ENCODE results near the gene PSMD6.

The PSMD6 gene

DNA sequence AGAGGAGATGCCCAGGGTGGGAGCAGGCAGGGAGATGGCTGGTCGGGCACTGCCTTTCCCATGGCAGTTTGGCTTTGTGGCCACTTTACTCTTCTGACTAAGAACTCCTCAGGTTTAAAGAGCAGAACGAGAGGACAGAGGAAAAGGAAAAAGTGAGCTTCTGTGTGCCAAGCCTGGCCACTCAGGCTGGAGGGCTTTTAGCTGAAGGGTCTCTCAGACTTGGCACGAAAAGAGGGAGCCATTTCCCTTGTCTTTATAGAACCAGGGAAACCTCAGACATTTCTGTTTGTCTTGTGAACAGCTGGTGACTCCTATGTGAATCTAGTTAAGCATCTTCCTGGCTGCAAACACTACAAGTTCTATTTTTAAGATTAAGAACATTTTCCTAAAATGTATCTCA, 23.3 kb upstream of the PSMD6 start:
- DNase-seq (ENCODE audit: low spot score) = no peak

- DNase-seq (ENCODE audit: low spot score) = no peak
These were observed 19.7 kb upstream of the PSMD6 start for GRCh38 chr3:64042952-64043351.

GRCh38 chr3:64039981-64040733, 16.9 kb upstream of the PSMD6 start:
- DNase-seq (ENCODE audit: low spot score) = no peak

GRCh38 chr3:64039332-64039731, 16.0 kb upstream of the PSMD6 start:
- DNase-seq (ENCODE audit: low spot score) = no peak

- DNase-seq (ENCODE audit: low spot score) = no peak
These were observed 15.0 kb upstream of the PSMD6 start for GRCh38 chr3:64038253-64038767.

DNA sequence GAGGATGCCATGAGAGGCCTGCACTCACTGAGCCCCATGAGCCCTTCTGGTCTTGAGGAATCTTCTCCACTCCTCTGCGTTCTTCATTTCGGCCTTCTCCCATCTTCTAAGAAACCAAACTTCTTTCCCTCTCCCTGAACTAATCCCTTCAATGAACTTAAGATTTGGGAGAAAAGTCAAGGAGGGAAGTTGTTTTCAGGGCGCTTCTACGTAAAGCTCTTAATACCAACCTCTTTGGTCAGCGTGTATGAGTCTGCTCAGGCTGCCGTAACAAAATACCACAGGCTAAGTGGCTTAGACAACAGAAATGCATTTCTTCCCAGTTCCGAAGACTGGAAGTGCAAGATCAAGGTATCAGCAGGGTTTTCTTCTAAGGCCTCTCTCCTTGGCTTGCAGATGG, 13.8 kb upstream of the PSMD6 start:
- no peak for DNase-seq (ENCODE audit: low spot score)

DNA sequence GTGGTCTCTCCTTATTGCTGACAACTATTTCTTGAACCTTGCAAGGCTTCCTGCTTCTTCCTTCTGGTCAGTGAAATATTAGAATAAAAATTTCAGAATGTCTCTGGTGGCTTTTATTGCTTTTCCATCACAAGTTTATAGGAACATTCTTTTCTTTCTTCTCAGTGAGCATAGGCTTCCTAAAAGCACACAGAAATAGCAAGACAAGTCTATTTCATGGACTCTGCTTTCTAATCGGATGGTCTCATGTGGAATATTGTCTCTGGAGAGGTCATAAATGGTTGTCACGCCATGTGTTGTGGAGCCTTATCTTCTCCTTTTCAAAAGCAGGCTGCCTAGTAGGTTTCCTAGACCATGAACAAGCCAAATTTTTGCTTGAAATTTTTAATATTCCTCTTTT, 9.8 kb upstream of the PSMD6 start:
- no peak for DNase-seq (ENCODE audit: low spot score)

DNA sequence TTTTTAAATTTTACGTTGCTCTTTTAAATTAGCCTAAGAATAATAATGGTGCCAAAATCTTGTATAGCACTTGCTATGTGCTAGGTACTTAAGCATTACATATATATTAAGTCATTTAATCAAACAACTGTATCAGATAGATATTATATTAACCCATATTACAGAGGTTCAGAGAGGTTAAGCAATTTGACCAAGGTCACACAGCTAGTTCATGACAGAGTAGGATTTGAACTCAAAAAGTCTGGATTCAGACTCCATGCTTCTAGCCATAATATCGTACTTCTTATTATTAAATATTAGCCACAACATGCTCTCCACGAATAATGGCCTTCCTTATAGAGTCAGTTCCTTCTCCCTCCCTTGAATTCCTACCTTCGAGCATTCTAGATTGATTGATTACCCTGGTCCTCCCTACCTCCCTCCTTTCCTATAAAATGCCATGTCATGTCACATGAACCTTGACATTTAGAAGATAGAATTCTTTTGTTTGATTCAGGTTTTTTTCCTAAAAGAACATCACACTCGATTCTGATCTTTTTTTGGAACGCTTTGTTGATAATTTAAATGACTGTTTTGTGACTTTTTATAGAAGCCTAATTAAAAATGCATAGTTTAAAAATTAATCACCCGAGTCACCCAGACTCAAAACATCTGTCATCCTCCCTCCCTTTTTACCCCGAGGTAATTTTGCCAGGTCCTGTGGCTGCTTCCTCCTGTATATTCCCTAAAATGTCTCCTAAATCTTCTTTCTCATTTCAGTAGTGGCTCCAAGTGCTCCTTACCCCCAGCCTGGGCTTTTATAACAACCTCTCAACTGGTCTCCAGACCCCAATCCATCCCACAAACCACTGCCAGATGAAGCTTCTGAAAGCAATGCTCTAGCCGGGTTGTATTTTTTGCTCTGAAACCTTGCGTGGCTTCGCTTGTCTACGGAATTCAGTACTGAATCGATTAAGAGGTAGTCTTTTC, 8.5 kb upstream of the PSMD6 start:
- DNase-seq (ENCODE audit: low spot score) = no peak

GRCh38 chr3:64030741-64031140, 7.4 kb upstream of the PSMD6 start:
- peak; percentile 78 for DNase-seq (ENCODE audit: low spot score)

GRCh38 chr3:64029287-64029686, 6.0 kb upstream of the PSMD6 start:
- no peak for DNase-seq (ENCODE audit: low spot score)

DNA sequence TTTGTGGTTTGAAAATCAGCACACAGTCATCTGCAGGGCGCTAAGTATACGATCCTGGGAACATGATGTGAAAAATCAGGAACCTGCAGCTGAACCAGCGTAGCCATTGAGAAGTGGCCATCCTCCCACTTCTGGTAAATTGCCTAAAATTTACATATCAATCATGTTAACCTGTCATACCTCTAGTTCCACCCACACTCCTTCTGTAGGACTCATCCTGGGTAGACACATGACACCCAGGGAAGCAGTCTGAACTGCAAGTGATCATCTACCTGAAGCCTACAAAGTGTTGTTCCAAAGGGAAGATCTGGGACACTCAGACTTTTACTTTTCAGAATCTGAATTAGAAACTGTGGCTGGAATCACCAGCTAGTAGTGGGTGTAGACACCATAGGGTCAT, 5.5 kb upstream of the PSMD6 start:
- DNase-seq (ENCODE audit: low spot score) = no peak

DNA sequence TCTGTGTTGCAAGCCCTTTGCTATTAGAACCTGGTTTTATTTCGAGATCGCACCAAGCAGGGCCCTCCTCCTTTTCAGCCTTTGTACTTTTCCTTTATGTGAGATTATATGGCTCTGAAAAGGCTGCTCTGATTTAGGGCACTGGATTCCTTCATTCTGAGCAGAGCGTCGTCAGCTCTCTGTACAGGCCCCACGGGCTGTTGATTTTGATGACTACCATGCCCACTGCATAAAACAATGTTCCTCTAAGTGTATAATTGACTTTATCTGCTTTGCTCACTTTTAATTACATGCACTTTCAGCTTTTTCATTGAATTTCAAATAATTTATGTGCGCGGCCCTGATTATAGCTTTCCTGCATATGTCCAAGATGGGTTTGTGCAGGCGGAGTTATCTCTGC, 4.4 kb upstream of the PSMD6 start:
- DNase-seq (ENCODE audit: low spot score) = no peak

DNA sequence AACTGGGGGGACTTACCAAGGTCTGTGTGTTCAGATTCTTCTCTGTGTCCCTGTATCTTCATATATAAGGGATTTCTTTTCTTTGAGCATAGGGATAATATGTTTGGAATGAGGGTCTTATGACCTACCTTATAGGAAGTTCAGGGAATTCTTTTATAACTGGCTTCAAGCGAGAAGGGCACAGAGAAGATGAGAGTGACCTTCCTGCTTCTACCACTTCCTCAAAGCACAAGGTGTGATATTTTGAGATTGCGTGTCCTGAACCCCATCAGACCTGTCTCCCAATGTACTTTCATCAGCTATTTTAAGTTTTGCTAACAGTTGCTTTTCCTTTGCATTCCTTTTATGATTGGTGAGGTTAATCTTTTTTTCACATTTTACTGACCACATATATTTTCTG, 3.1 kb upstream of the PSMD6 start:
- no peak for DNase-seq (ENCODE audit: low spot score)

DNA sequence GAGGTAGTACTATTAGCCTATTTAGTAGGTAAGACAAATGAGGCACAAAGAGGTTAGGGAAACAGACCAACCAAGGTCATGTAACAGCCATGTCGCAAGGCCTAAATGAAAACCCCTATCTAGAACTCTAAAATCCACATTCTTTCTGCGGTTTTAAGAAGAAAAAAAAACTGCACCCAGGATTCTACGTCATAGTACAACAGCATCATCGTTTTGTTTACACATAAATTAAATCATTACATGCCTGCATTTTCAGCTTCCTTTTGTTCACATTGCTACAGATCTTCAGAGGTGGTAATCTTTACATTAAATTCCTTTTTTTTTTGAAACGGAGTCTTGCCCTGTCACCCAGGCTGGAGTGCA, 548 bp upstream of the PSMD6 start:
- no peak for DNase-seq (ENCODE audit: low spot score)

GRCh38 chr3:64022451-64023186, 675 bp downstream of the PSMD6 start:
- no peak for DNase-seq (ENCODE audit: low spot score)

GRCh38 chr3:64021922-64022321, 1.4 kb downstream of the PSMD6 start:
- no peak for DNase-seq (ENCODE audit: low spot score)

DNA sequence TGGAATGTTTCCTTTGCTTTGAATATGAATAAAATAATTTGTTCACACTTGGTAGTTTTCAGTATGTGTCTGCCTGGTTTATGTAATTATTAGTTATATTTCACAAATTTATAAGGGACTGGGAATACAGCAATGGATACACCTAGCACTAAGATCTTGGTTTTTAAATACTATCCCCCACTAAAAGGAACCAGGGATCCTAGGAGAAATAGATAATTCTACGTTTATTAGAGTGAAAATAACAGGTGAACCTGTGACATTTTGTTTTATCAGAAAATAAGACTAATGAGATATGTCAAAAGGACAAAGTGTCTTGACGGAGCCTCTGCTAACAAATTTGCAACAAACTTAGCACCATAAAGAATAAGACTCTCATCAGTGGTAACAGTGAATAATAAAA, 3.4 kb downstream of the PSMD6 start:
- no peak for DNase-seq (ENCODE audit: low spot score)

GRCh38 chr3:64019271-64019670, 4.0 kb downstream of the PSMD6 start:
- DNase-seq (ENCODE audit: low spot score) = no peak

GRCh38 chr3:64016941-64017620, 6.2 kb downstream of the PSMD6 start:
- no peak for DNase-seq (ENCODE audit: low spot score)

DNA sequence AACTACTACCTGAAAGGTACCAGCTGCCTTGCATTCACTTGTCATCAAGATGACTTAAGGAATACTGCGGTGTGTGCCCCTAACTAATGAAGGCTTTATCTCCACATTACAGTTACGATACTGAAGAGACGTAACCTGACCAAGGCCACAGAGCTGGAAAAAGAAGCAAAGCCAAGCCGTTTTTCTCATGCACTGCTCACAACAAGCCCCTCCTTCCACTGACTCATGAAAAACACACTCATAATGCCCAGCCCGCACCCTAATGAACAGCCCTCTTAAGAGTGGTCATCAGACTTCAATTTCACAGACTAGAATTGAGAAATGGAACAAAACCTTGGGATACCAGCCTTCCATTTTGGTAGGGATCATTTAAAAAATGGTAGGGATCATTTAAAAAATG, 11.6 kb downstream of the PSMD6 start:
- DNase-seq (ENCODE audit: low spot score) = peak; percentile 69

- DNase-seq (ENCODE audit: low spot score) = no peak
These were observed 13.1 kb downstream of the PSMD6 start for GRCh38 chr3:64010199-64010598.

DNA sequence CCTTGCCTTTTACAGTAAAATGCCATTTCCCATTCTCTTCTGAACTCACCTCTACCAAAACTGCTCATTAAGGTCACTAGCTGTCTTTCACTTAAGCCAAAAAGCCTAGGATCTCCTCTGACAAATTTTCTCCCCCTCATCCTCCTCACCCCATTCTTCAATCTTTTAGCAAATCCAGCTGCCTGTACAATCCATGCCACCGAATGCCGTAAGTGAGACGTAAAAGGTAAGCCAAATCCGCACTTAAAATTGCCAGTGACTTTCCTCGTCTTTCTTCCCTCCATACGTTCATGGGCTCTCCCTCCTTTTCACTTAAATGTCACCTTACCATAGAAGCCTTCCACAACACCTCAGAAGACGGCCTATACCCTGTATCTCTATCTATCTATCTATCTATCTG, 13.8 kb downstream of the PSMD6 start:
- no peak for DNase-seq (ENCODE audit: low spot score)

Data from hematopoietic multipotent progenitor cell treated with erythropoietin and hydrocortisone succinate and interleukin-3 and kit ligand, for 15 days (in vitro differentiated cells).